ENCODE data around the gene CCIN.

DNA sequence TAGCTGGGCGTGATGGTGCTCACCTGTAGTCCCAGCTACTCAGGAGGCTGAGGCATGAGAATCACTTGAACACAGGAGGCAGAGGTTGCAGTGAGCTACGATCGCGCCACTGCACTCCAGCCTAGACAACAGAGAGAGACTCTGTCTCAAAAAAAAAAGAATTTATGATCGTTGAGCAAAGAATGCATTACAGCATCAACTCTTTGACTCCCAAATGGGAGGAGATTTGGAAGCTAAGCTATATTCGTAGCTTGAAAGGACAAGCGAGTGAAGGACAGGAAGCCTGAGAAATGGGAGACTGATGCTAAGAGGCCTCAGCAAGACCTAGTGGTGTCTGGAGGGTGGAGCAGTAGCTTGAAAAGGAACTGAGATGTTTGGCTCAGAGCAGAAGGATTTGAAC lies 10.3 kb upstream of the CCIN start:
- TF ChIP-seq POLR2A (conservative IDR thresholded peaks at IDR 0.05) = no peak
- TF ChIP-seq, protein P1, sequence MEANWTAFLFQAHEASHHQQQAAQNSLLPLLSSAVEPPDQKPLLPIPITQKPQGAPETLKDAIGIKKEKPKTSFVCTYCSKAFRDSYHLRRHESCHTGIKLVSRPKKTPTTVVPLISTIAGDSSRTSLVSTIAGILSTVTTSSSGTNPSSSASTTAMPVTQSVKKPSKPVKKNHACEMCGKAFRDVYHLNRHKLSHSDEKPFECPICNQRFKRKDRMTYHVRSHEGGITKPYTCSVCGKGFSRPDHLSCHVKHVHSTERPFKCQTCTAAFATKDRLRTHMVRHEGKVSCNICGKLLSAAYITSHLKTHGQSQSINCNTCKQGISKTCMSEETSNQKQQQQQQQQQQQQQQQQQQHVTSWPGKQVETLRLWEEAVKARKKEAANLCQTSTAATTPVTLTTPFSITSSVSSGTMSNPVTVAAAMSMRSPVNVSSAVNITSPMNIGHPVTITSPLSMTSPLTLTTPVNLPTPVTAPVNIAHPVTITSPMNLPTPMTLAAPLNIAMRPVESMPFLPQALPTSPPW (CRISPR knock-in tag; IDR thresholded peaks at IDR 0.05) = no peak
- no peak for TF ChIP-seq SIX5 (IDR thresholded peaks at IDR 0.05; ENCODE audit: borderline replicate concordance in 1 of 2, insufficient read depth in 1 of 2, low read depth in 1 of 2, low read length in 2 of 2)

Measured in K562 (cell line).